ENCODE measurements around the gene TECPR2.

DNA sequence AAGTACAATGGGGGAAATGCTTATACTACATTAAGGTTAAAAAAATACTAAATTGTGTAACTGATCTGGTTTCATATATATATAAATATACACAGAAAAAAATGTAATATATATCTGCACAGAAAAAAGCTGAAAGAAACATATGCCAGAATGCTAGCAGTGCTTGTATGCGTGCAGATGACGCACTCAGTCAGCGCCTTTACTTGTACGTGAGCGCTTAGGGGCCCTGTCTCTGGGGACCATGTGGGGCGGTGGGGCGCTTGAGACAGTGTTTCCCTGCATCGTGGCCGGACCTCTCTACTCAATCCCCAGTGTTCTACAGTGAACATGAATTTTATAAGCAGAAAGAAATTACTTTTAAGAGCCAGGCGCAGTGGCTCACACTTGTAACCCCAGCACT is 139.8 kb downstream of the TECPR2 start:
- TF ChIP-seq POLR2AphosphoS5 (IDR thresholded peaks at IDR 0.05; ENCODE audit: low read depth, low read length) (no peak), SIN3A (IDR thresholded peaks at IDR 0.05; ENCODE audit: borderline replicate concordance, insufficient read depth, low read length) (no peak), TAF1 (IDR thresholded peaks at IDR 0.05; ENCODE audit: borderline replicate concordance, insufficient read depth, low read length) (no peak), FOXP2 (optimal IDR thresholded peaks at IDR 0.05; ENCODE audit: borderline replicate concordance, extremely low read depth, extremely low read length, insufficient read depth) (no peak)
